GM06990 (cell line): ENCODE data around the gene BLM.

Experiments
- DNase-seq: peaks from one replicate; pipeline ENCODE4 v3.0.0-alpha.2; 2011; ENCODE audit not compliant: insufficient read length; ENCODE audit errors: extremely low read depth
- H3K27me3 ChIP-seq: replicated peaks from 2 replicates; pipeline ENCODE4 v1.6.0; 2011; ENCODE audit warnings: low read length; ENCODE audit not compliant: control insufficient read depth, insufficient read depth
- H3K36me3 ChIP-seq: 2 replicates; pipeline ENCODE4 v1.5.1; 2011; ENCODE audit warnings: low read length; ENCODE audit not compliant: control insufficient read depth, insufficient read depth
- H3K4me3 ChIP-seq: replicated peaks from 2 replicates; pipeline ENCODE4 v1.5.1; 2011; ENCODE audit warnings: low read depth, mild to moderate bottlenecking, control low read depth, low read length
- CTCF ChIP-seq: IDR thresholded peaks from 2 replicates; pipeline ENCODE4 v1.5.1; 2011; ENCODE audit warnings: low read length, control low read depth, mild to moderate bottlenecking, inconsistent platforms; ENCODE audit not compliant: insufficient read depth, poor library complexity, severe bottlenecking

The BLM gene

GRCh38 chr15:90857883-90858443 lies 140.8 kb downstream of the BLM start:
- Histone ChIP-seq H3K36me3 (no peaks in the 10 kb centered on the region), H3K4me3 (no peak overlapping the region), H3K27me3 (no peaks in the 10 kb centered on the region)
- TF ChIP-seq CTCF: no peak
- no peak for DNase-seq

GRCh38 chr15:90859234-90860131 lies 142.3 kb downstream of the BLM start:
- Histone ChIP-seq H3K4me3 (no peak overlapping the region), H3K27me3 (no peaks in the 10 kb centered on the region), H3K36me3 (no peaks in the 10 kb centered on the region)
- no peak for DNase-seq
- no peak for TF ChIP-seq CTCF

- H3K4me3 ChIP-seq: no peak overlapping the region
- no peak for TF ChIP-seq CTCF
- no peak for DNase-seq
- H3K27me3 ChIP-seq: no peaks in the 10 kb centered on the region
- no peaks in the 10 kb centered on the region for H3K36me3 ChIP-seq
Measured at GRCh38 chr15:90860450-90860849, 143.3 kb downstream of the BLM start.

GRCh38 chr15:90860942-90861675 lies 144.0 kb downstream of the BLM start:
- H3K27me3 ChIP-seq: no peaks in the 10 kb centered on the region
- no peak for DNase-seq

GRCh38 chr15:90862487-90862886 lies 145.3 kb downstream of the BLM start:
- no peak overlapping the region for H3K4me3 ChIP-seq
- no peak for TF ChIP-seq CTCF

More at GRCh38 chr15:90860942-90861675, 144.0 kb downstream of the BLM start:
- TF ChIP-seq CTCF: no peak
- Histone ChIP-seq H3K4me3 (no peak overlapping the region), H3K36me3 (no peaks in the 10 kb centered on the region)

More at GRCh38 chr15:90862487-90862886, 145.3 kb downstream of the BLM start:
- no peaks in the 10 kb centered on the region for H3K36me3 ChIP-seq
- H3K27me3 ChIP-seq: no peaks in the 10 kb centered on the region
- no peak for DNase-seq
